KMS-11 (cell line): ENCODE data around the gene SYCP3.

Experiments
- H2AFZ ChIP-seq: fragments of 200-600 bp; sonication (generic); 2 replicates; pipeline ENCODE4 v1.6.1; 2016; ENCODE audit warnings: antibody characterized with exemption, mixed run types, low read depth
- H3K27ac ChIP-seq: fragments of 200-600 bp; sonication (generic); 2 replicates; pipeline ENCODE4 v1.6.1; 2016; ENCODE audit warnings: mild to moderate bottlenecking, mixed run types
- H3K27me3 ChIP-seq: fragments of 200-600 bp; sonication (generic); 2 replicates; pipeline ENCODE4 v1.6.1; 2017; ENCODE audit warnings: mild to moderate bottlenecking, low read depth, mixed run types, moderate library complexity; ENCODE audit not compliant: insufficient read depth
- H3K36me3 ChIP-seq: fragments of 200-600 bp; sonication (generic); 2 replicates; pipeline ENCODE4 v1.6.1; 2017; ENCODE audit warnings: mild to moderate bottlenecking, mixed run types; ENCODE audit not compliant: insufficient read depth
- H3K4me1 ChIP-seq: fragments of 200-600 bp; sonication (generic); 2 replicates; pipeline ENCODE4 v1.6.1; 2016; ENCODE audit warnings: mild to moderate bottlenecking, low read depth, mixed run types; ENCODE audit not compliant: poor library complexity, severe bottlenecking
- H3K4me2 ChIP-seq: fragments of 200-600 bp; sonication (generic); 2 replicates; pipeline ENCODE4 v1.7.0; 2016; ENCODE audit warnings: mild to moderate bottlenecking, mixed run types
- H3K4me3 ChIP-seq: fragments of 200-600 bp; sonication (generic); IDR thresholded peaks from 2 replicates; pipeline ENCODE4 v1.6.1; 2017; ENCODE audit warnings: low read depth, low read length, mixed read lengths; ENCODE audit not compliant: insufficient read depth
- H3K79me2 ChIP-seq: fragments of 200-600 bp; sonication (generic); 2 replicates; pipeline ENCODE4 v1.6.1; 2016; ENCODE audit warnings: low read depth, mixed run types; ENCODE audit not compliant: insufficient read depth
- H3K9ac ChIP-seq: fragments of 200-600 bp; sonication (generic); 2 replicates; pipeline ENCODE4 v1.6.1; 2016; ENCODE audit warnings: mild to moderate bottlenecking, mixed run types
- H4K20me1 ChIP-seq: fragments of 200-600 bp; sonication (generic); 2 replicates; pipeline ENCODE4 v1.6.1; 2016; ENCODE audit warnings: mild to moderate bottlenecking, mixed run types; ENCODE audit not compliant: insufficient read depth
- CTCF ChIP-seq: fragments of 200-600 bp; sonication (generic); conservative IDR thresholded peaks from 2 replicates; pipeline ENCODE4 v1.6.1; 2017; ENCODE audit warnings: low read depth, mild to moderate bottlenecking, antibody characterized with exemption, low read length, moderate library complexity, mixed read lengths

SYCP3 gene

GRCh38 chr12:101775816-101776215 lies 36.6 kb upstream of the SYCP3 start:
- Histone ChIP-seq H4K20me1 (no peaks in the 10 kb centered on the region), H3K4me2 (no peak overlapping the region), H3K27ac (no peak overlapping the region), H3K27me3 (no peaks in the 10 kb centered on the region), H3K4me1 (peaks cover 55% of the 10 kb centered on the region), H3K9ac (no peak overlapping the region), H3K36me3 (no peaks in the 10 kb centered on the region), H3K4me3 (no peak overlapping the region), H2AFZ (no peak overlapping the region), H3K79me2 (no peaks in the 10 kb centered on the region)
- TF ChIP-seq CTCF = no peak

GRCh38 chr12:101773650-101774162 lies 34.4 kb upstream of the SYCP3 start:
- H3K4me3 ChIP-seq = no peak overlapping the region
- no peaks in the 10 kb centered on the region for H3K36me3 ChIP-seq
- no peak overlapping the region for H3K9ac ChIP-seq
- no peaks in the 10 kb centered on the region for H3K27me3 ChIP-seq
- TF ChIP-seq CTCF = peak; percentile 87
- H4K20me1 ChIP-seq = no peaks in the 10 kb centered on the region
- peak overlapping the region; percentile 77; the same call in 1 of the 2 replicates for H3K4me2 ChIP-seq
- H3K79me2 ChIP-seq = no peaks in the 10 kb centered on the region
- peak overlapping the region; percentile 69; the same call in 1 of the 2 replicates for H3K27ac ChIP-seq
- H2AFZ ChIP-seq = no peak overlapping the region
- H3K4me1 ChIP-seq = peaks cover 64% of the 10 kb centered on the region

GRCh38 chr12:101772012-101772775 lies 32.9 kb upstream of the SYCP3 start:
- no peaks in the 10 kb centered on the region for H4K20me1 ChIP-seq
- no peaks in the 10 kb centered on the region for H3K36me3 ChIP-seq
- no peak overlapping the region for H3K4me3 ChIP-seq

GRCh38 chr12:101769865-101770264 lies 30.6 kb upstream of the SYCP3 start:
- Histone ChIP-seq H3K9ac (no peak overlapping the region), H2AFZ (no peak overlapping the region), H3K4me3 (no peak overlapping the region), H3K36me3 (no peaks in the 10 kb centered on the region), H4K20me1 (no peaks in the 10 kb centered on the region), H3K79me2 (no peaks in the 10 kb centered on the region), H3K4me1 (peaks cover 49% of the 10 kb centered on the region), H3K27me3 (no peaks in the 10 kb centered on the region), H3K4me2 (no peak overlapping the region), H3K27ac (no peak overlapping the region)
- no peak for TF ChIP-seq CTCF

More at GRCh38 chr12:101772012-101772775, 32.9 kb upstream of the SYCP3 start:
- TF ChIP-seq CTCF = 0 out of 2 replicates have a peak, but pooled peaks have one; percentile 15
- Histone ChIP-seq H3K9ac (peak overlapping the region; percentile 33; the same call in 1 of the 2 replicates), H3K4me2 (peak overlapping the region; percentile 77), H3K27me3 (no peaks in the 10 kb centered on the region), H3K27ac (peak overlapping the region; percentile 69), H2AFZ (no peak overlapping the region), H3K4me1 (peaks cover 50% of the 10 kb centered on the region), H3K79me2 (no peaks in the 10 kb centered on the region)
